GM21447 (cell line): ENCODE measurements around the gene IDH3A.

Experiments
- ATAC-seq: cut with Tn5 transposase; IDR thresholded peaks from one replicate; pipeline ENCODE4 v1.9.1; 2021; ENCODE audit not compliant: unreplicated experiment

The IDH3A gene

DNA sequence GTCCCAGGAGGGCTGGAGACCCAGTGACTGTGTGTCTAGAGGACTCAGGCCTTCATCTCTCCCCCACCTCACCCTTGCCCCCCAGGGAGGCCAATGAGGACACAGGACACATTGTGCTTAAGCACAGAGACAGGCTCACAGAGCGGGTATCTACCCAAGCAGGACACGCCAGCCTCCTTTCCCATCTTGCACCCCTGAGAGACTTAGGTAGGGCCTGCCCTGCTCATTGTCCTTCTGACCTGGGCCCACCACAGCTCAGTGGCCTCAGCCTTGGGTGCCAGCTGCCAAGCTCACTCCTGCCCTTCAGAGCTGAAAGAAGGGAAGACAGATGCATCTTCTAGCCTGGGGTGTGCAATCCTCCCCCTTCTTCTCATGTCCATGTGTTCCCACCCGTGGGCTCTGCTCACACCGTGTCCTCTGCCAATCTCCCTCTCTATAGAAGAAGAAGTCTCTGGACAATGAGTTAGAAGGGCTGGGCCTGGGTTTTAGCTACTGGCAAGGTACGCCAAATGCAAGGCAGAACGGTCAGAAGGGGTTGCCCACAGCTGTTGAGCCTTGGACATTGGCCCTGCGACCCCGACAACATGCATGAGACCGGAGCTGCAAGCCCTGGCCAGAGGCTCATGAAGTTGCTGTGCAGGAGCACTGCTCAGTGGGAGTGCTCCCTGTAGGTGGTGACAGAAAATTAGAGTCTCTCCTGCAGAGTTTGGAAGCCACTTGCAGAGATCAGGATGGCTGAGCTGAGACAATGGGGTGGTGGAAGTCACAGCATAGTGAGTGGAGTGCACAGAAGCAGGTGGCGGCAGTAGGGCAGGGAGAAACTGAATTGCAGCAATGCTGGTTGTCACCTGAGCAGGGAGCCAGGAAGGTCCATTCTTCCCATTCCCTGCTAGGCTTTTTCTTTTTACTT, 52.4 kb downstream of the IDH3A start:
- ATAC-seq: no peak

DNA sequence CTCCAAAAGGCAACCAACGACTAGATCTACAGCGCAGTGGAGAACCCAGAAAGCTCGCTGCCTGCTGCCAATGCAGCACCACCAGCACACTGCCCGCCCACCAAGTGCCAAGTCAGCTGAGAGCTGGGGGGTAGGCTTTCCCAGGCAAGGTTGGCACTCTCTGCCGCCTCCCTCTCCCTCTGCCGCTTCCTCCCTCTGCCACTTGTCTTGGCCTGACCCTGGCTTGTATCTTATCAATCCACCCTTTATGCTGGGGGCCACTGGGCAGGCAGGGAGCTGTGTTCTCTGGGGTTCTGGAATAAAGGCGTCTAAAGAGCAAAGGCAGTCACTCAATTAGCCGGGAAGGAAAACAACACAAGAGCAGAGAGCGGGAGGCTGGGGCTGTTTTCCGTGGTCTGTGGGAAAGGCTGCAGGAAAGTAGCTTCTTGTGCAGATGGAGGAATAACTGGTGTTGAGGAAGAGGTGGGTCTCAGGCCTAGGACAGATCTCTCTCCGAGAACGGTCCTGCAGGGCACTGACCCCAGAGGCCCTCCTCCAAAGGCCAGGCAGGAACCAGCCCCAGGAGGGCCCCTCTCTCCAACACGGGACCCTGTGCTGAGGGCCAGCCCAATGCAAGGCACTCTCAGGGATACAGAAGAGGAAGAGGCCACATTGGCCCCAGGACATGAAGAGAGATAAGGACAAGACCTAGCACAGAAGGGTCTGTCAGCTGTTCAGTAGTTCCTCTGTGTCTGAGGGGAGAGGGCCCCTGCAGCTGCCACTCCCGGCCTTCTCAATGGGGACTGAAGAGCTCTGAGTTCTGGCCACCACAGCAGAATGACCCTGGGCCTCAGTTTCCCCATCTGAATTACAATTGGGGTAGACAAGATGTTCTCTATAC, 54.4 kb downstream of the IDH3A start:
- no peak for ATAC-seq

DNA sequence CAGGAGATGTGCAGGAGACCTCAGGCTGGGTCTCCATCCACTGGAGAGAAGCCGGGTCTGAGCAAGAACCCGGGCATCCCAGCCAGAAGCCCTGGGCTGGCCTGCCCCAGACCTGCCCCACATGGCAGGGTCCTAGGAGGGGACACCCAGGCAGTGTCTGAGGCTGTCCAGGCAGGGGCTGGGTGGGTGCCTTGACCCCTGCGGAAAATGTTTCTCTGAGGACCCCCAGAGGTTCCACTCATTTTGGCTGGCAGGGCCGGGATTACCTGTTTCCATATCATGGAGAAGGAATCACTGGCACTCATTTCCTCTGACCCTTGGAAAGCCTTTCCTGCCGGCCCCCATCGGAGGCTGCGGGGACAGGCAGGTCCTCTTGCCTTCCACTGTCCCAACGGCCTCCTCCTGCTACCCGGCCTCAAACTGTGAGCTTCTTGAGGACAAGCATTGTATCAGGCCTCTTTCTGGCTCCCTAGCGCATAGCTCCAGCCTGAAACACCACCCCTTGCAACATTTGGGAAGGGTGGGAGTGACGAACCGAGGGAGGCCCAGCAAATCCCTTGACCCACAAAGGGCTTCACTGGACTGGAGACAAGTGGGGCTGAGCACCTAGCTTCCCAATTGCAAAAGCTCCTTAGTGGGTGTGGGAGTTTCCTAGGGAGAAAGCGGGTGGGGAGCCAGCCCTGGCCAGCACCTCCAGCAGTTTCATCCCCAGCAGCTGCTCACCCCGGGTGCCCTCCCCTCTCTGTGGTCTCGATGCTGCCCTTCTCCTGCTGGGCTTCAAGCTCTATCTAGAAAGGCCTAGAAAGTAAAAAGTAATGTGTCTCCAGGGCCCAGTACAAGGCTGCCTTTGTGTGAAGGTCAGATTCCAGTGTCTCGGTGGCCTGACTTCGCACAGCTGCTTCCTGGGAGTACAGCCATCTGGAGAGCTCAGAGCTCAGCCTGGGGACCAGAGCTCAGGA, 55.5 kb downstream of the IDH3A start:
- ATAC-seq: no peak

DNA sequence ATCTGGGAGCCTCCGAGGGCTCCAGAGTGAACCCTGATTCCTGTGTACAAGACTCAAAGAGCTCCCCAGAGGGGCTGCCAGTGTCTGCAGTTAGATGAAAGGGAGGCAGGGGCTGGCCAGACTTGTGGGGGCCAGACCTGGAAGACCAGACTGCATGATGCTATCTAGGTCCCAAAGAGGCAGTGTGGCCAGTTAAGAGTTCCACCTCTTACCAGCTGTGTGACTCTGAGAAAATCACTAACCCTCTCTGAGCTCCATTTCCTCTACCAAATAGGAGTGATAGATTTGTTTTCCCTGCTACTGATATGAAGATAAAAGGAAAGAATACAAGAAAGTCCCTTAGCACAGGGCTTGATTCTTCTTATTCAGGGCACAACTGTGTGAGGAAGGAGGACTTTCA, 56.2 kb downstream of the IDH3A start:
- no peak for ATAC-seq

DNA sequence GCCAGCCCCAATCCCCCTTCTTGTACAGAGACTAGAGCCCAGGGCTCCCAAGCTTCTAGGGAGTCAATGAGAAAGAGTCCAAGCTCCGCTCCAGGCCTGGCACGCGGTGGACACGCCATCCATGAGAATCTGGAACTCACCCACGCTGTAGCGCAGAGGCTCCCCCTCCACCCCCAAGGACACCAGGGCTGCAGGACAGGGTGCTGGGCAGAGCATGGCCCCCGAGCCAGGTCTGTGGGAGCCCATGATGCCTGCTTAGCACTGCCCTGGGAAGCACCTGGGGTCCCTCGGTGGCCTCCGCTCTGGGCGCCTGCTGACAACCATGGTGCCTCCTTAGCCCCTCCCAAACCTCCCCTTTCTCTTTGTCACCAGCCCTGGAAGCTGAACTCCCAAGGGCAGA, 56.7 kb downstream of the IDH3A start:
- no peak for ATAC-seq

DNA sequence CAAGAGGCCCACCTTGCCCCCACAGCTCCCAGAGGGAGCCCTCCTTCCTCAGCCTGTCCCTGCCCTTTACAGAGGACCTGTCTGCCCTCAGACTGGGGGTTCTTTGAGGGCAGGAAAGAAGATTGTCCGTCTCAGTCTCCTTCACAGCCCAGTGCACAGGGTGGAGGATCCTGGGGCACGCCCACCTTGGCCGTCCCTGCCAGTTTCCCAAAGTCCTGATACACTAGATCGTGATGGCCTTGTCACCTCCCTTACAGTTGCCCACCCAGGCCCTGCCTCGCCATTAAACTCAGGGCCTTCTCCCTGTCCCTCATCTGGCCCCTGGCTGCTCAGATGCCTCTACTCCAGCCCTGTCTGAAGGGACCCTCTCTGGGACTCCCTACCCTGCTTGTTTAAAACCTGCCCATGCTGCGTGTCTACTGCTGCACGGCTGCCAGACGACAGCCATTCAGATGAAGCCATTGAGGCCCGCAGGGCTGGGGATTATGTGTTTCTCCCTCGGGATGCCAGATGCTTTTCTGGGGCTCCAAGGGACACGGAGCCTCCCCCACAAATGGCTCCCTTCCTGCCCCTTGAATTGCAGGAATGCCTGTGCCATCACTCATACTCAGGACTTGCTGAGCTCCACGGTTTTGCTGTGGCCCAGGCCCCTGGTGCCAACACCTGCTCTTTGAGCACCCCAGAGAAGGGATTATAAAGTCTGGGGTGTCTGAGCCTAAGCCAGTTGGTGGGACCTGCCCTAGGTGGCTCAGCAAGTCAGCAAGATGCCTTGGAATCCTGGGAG, 57.4 kb downstream of the IDH3A start:
- ATAC-seq: no peak

DNA sequence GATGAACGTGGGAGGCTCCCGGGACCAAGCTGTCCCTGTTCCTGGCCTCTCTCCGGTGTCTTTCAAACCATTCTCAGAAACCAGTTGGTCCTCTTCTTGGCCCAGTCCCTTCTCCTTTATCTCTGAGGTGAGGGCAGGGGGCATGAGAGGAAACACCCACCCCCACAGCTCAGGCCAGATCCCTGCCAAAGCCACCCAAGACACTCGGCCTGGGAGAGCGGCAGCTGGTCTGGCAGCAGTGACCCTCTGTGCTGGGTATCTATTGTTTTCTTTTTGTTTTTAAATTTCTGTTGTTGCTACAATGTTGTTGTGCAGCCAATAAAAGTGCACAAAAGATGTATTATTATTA, 57.9 kb downstream of the IDH3A start:
- no peak for ATAC-seq

DNA sequence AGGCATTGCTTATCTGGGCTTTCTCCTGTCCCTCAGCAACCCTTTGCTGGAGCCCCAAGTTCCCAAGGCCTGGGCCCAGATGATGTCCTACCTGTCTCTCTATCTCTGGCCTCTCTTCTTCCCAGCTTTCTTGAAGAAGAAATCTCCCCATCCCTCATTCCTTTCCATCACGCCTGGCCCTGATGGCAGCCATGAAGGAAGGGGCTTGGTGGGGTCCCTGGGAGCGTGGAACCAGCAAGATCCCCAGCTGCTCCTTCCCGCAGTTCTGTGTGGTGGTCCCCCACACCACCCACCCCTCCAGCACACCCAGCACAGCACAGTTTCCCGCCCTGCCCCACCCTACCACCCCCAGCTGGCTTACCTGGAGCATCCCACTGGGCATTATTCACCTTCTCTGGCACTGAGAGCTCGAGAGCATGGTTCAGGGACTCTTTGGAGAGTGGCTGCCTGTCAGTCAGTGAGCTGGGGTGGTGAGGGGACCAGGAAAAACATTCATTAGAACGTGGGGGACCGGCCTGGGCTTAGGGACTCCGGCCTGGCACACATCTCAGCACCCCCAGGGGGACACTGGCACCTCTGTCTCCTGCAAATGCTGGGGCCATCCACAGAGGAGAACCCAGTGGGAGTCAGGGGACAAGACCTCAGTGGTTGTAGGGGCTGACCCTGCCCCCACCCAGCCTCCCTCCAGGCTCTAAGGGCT, 58.6 kb downstream of the IDH3A start:
- ATAC-seq: no peak

DNA sequence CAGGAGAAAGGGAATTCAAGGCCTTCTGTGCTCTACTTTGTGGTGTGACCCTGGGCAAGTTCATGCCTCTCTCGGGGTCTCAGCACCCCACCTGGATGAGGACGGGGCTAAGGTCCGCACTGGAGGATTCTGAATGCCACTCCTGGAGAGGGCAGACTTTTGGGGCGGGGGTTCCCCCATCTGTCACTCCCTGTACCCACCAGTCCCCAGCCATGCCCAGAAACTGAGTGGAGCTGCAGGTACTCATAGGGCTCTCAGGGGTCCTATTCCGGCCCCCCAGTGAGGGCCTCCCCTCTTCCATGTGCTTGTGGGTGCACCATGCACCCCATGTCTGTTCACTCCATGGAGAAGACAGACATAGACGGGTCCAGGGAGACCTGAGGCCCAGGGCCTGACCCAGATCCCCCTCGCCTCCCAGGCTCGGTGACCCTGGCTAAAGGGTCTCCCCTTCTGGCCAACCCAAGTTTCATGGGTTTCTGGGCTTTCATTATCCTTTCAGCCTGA, 59.2 kb downstream of the IDH3A start:
- ATAC-seq: no peak

DNA sequence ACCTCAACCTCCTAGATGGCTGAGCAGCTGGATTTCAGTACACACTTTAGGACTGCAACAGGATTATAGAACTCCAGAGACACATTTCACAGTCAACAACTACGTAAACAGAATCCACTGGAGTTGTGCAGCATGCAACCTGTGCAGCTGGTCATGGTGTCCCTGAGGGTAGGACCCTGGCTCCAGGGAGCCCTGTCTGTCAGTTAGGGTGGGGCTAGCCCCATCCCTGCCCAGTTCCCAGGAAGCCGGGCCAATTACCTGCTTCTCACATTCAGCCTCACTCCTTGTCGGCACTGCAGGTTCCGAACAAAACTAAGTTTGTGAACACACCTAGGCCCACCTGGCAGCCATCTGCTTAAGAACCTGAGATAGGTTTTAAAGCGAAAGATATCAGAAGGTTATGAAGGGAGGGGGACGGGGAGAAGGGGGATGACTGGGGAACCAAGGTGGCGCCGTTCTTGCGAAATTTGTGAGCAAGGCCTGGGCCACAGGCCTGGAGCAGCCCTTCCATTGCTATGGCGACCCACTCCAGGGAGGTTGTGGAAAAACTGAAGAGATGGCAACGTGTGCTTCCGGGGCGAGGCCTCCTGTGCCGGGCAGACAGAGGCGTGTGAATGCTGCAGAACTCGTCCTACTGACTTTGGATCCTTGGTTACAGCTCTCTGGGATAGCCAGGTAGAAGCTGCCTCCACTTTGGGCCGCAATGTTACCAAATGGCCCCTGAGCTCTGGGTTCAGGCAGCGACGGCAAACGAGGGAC, 59.9 kb downstream of the IDH3A start:
- no peak for ATAC-seq

DNA sequence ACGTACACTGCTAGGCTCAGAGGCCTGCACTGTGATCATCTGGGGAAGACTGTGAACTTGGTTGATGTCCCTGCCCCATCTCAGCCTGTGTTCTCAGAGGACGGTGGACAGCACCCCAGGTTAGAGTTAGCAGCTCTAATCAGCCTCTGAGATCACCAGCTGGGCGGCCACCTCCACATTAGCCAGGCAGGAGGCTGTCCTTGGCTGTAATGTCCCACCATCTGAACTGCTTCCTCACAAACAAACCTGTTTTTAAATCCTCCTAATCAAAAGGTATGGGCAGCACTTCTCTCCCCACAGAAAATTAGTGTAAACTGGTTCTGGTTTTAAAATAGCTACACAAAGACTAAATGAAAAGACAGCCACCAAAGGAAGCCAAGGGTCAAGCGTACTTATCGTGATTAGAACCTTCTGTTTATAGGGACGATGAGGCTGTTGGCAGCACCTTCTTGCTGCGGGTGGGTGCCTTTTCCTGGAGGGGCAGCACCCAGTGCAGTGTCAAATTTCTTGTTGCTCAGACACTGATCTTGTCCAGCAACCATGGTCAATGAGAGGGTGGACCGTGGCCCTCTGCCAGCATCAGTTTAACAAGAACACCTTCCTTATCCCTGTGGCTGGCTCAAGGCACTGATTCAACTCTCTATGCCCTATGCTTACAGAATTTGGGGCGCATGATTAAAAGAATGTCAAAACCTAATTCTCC, 60.6 kb downstream of the IDH3A start:
- no peak for ATAC-seq

DNA sequence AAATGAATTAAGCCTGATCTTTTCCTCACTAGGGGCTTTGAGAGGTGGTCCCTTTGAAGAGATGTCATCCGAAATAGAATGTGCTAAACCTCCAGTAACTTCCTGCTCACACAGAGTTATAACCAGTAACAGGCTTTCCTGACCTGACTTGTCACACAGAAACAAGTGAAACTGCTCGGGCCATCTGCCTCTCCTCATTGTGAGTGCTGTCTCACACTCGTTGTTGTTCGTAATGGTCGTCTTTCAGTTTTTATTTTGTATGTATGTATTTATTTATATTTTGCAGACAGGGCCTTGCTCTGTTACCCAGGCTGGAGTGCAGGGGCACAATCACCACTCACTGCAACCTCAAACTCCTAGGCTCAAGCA, 61.2 kb downstream of the IDH3A start:
- no peak for ATAC-seq

DNA sequence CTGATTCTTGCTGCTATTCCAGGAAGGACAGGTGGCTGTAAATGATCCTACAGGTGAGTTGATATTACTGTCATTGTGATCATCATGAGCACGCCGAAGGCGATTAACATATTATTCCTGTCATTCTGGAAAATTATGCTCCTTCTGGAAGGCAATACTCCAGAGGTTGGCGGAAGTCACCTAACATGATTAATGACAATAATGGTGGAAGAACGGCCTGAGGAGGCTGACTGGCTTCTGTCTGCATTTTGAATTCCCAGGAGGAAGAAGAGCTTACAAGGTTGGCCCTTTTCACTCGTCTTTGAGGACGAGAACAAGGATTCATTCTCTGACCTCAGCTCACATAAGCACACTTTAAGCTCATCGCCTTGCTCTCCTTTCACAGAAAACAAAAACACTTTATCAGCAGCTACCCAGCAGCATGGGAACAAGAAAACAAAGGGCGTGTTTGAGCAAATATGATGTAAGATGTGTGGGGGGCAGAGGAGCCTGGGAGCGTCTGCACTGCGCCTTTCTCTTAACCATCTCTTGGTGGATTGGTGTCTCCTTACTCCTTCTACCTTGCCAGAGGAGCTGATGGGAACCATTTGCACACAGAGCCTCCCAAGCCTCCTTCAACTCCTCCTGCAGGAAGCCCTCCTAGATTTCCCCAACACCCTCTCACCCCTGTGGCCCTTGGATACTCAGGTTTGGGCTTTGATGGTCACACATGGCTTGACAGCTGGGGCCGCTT, 62.2 kb downstream of the IDH3A start:
- no peak for ATAC-seq

DNA sequence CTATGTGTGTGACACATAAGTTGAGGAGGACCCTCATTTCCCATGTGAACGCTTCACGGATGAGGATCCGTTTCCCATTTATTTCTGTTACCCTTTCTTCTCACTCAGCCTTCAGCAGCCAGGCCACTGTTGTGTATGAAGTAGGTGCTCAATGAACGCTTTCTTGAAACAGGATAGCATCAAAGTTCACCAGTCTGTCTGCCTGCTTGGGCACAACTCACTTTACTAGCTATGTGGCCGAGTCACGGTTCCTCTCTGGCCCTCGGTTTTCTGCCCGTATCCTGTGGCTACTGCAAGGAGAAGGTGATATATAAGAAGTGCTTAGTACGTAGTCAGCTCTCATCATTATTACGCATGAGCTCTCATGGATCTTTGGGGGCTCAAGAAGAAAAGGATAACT, 62.8 kb downstream of the IDH3A start:
- ATAC-seq: no peak

DNA sequence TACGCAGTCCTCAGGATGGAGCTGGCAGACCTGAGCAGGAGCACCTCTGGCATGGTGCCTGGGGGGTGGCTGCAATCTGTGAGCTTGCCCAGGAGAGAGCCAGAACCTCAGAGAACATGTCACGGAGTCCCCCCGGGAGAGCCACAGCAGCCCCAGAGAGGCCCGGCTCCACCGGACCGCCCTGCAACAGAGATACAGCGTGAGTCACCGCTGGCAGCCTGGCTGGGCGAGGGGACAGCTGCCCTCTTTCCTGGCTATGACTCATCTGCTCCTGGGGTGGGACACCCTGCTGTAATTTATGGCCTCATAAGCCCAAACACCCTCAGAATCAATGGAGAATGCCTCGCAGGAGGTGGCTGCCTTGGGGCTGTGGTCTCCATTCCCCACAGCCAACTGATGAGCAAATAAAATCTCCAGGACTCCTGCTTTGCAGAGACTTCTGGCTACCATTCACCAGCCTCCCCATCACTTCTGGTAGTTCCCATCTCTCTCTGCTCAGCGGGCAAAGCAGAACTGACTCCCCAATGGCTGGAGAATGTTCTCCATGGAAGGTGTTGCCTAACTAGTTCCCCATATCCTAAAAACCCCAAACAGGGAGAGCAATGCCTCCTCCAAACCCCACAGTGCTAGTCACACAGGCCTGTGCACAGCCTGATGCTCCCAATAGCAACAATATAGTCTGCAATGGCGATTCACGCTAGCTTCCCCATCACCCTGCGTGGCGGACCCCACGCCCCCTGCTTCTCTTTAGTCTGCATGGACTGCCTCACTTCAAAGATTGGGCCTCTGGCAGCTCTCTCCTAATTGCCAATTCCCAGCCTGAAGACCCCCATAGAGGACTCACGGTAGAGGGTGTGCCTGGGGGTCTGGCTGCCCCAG, 63.6 kb downstream of the IDH3A start:
- no peak for ATAC-seq

DNA sequence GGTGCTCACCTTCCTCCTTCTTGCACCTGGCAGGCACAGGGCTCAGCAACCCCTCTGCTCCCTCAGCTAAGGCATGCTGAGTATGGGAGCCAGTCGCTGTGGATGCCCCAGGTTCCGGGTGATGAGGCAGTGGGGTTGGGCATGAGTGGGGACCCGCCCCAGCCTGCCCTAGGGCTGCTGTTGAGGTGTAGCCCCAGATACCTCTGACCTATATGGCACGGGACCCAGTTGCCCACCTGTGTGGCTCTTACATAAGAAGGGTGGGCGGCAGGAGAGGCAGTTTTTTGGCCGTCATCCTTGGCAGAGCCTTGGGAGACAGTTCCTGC, 64.2 kb downstream of the IDH3A start:
- ATAC-seq: no peak

DNA sequence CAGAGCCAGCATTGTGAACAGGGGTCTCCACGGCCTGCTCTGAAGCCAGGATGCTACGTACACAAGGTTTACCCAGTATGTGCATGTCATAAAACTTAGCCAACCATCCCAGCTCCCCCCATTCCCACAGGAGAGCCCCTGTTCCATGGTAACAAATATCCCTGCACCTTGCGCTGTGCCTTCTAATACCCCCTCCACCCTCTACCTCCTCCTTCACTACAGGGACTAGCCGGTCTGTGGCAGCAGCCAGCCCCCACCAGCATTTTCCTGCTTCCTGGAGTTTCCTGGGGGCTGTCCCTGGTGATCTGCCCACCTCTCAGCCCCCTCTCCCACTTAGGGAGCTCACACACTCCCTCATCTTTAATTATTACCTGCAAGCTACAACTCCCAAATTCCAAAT, 64.8 kb downstream of the IDH3A start:
- ATAC-seq: no peak
